Skeletal muscle satellite cell (primary cell): ENCODE data around the gene CD109.
A peak's percentile ranks its signal among the peaks of the same experiment; 100 is the strongest.

Experiments used
- H3K27me3 ChIP-seq: 2 replicates; pipeline ENCODE4 v1.7.0; 2013; ENCODE audit warnings: low read length; ENCODE audit not compliant: control insufficient read depth, insufficient read depth
- H3K36me3 ChIP-seq: 2 replicates; pipeline ENCODE4 v1.7.0; 2013; ENCODE audit warnings: mild to moderate bottlenecking, control low read depth, low read length; ENCODE audit not compliant: insufficient read depth
- H3K4me1 ChIP-seq: 2 replicates; pipeline ENCODE4 v1.7.0; 2013; ENCODE audit warnings: low read length; ENCODE audit not compliant: control insufficient read depth, insufficient read depth
- H3K4me2 ChIP-seq: 2 replicates; pipeline ENCODE4 v1.7.0; 2013; ENCODE audit warnings: mild to moderate bottlenecking, low read length
- H3K4me3 ChIP-seq: 2 replicates; pipeline ENCODE4 v1.7.0; 2013; ENCODE audit warnings: low read length
- H3K9ac ChIP-seq: 2 replicates; pipeline ENCODE4 v1.7.0; 2013; ENCODE audit warnings: mild to moderate bottlenecking, low read depth, low read length, moderate library complexity
- H3K9me3 ChIP-seq: replicated peaks from 2 replicates; pipeline ENCODE4 v1.7.0; 2013; ENCODE audit warnings: mild to moderate bottlenecking, control low read depth, low read length

CD109 gene

GRCh38 chr6:73694711-73695411 lies 1.1 kb upstream of the CD109 start:
- peak overlapping the region; percentile 74 for H3K4me3 ChIP-seq
- H3K9me3 ChIP-seq: no peaks in the 10 kb centered on the region
- H3K4me2 ChIP-seq: peak overlapping the region; percentile 91
- peak overlapping the region; percentile 93 for H3K9ac ChIP-seq
- no peaks in the 10 kb centered on the region for H3K27me3 ChIP-seq
- peaks cover 41% of the 10 kb centered on the region for H3K4me1 ChIP-seq
- H3K36me3 ChIP-seq: no peaks in the 10 kb centered on the region

- no peaks in the 10 kb centered on the region for H3K36me3 ChIP-seq
- H3K4me2 ChIP-seq: peak overlapping the region; percentile 91
- H3K9ac ChIP-seq: peak overlapping the region; percentile 93
- peak overlapping the region; percentile 74 for H3K4me3 ChIP-seq
- H3K9me3 ChIP-seq: no peaks in the 10 kb centered on the region
- no peaks in the 10 kb centered on the region for H3K27me3 ChIP-seq
- peaks cover 33% of the 10 kb centered on the region for H3K4me1 ChIP-seq
These were observed 1.1 kb downstream of the CD109 start for GRCh38 chr6:73696966-73697655.

- Histone ChIP-seq H3K4me1 (peaks cover 46% of the 10 kb centered on the region), H3K27me3 (no peaks in the 10 kb centered on the region), H3K4me3 (no peak overlapping the region), H3K9me3 (no peaks in the 10 kb centered on the region), H3K9ac (no peak overlapping the region), H3K36me3 (no peaks in the 10 kb centered on the region), H3K4me2 (no peak overlapping the region)
These were observed 3.9 kb downstream of the CD109 start for GRCh38 chr6:73699676-73700459.

GRCh38 chr6:73702444-73702843 lies 6.4 kb downstream of the CD109 start:
- Histone ChIP-seq H3K4me3 (no peak overlapping the region), H3K9me3 (no peaks in the 10 kb centered on the region), H3K4me1 (peaks cover 33% of the 10 kb centered on the region), H3K4me2 (no peak overlapping the region), H3K27me3 (no peaks in the 10 kb centered on the region), H3K9ac (no peak overlapping the region), H3K36me3 (no peaks in the 10 kb centered on the region)

- no peaks in the 10 kb centered on the region for H3K27me3 ChIP-seq
- peaks cover 27% of the 10 kb centered on the region for H3K4me1 ChIP-seq
- H3K36me3 ChIP-seq: no peaks in the 10 kb centered on the region
- H3K4me2 ChIP-seq: peak overlapping the region; percentile 47
- H3K9me3 ChIP-seq: no peaks in the 10 kb centered on the region
- H3K9ac ChIP-seq: peak overlapping the region; percentile 40
- no peak overlapping the region for H3K4me3 ChIP-seq
These were observed 7.5 kb downstream of the CD109 start for GRCh38 chr6:73703466-73703865.

GRCh38 chr6:73704260-73704659 lies 8.3 kb downstream of the CD109 start:
- Histone ChIP-seq H3K36me3 (no peaks in the 10 kb centered on the region), H3K9ac (peak overlapping the region; percentile 59), H3K27me3 (no peaks in the 10 kb centered on the region), H3K4me3 (peak overlapping the region; percentile 2), H3K9me3 (no peaks in the 10 kb centered on the region), H3K4me1 (peaks cover 27% of the 10 kb centered on the region), H3K4me2 (peak overlapping the region; percentile 47)

GRCh38 chr6:73704798-73705197 lies 8.8 kb downstream of the CD109 start:
- peaks cover 27% of the 10 kb centered on the region for H3K4me1 ChIP-seq
- no peaks in the 10 kb centered on the region for H3K27me3 ChIP-seq
- no peaks in the 10 kb centered on the region for H3K36me3 ChIP-seq
- peak overlapping the region; percentile 41 for H3K4me2 ChIP-seq
- peak overlapping the region; percentile 59 for H3K9ac ChIP-seq
- H3K4me3 ChIP-seq: peak overlapping the region; percentile 2
- H3K9me3 ChIP-seq: no peaks in the 10 kb centered on the region

GRCh38 chr6:73706971-73707370 lies 11.0 kb downstream of the CD109 start:
- Histone ChIP-seq H3K27me3 (no peaks in the 10 kb centered on the region), H3K4me2 (no peak overlapping the region), H3K36me3 (no peaks in the 10 kb centered on the region)

GRCh38 chr6:73710470-73710869 lies 14.5 kb downstream of the CD109 start:
- Histone ChIP-seq H3K27me3 (no peaks in the 10 kb centered on the region), H3K9me3 (no peaks in the 10 kb centered on the region), H3K4me2 (peak overlapping the region; percentile 26), H3K4me1 (peaks cover 21% of the 10 kb centered on the region), H3K4me3 (no peak overlapping the region), H3K9ac (no peak overlapping the region), H3K36me3 (no peaks in the 10 kb centered on the region)

More at GRCh38 chr6:73706971-73707370, 11.0 kb downstream of the CD109 start:
- Histone ChIP-seq H3K4me1 (peaks cover 38% of the 10 kb centered on the region), H3K9me3 (no peaks in the 10 kb centered on the region), H3K9ac (no peak overlapping the region), H3K4me3 (no peak overlapping the region)

GRCh38 chr6:73710948-73711347 lies 14.9 kb downstream of the CD109 start:
- peaks cover 20% of the 10 kb centered on the region for H3K4me1 ChIP-seq
- H3K27me3 ChIP-seq: no peaks in the 10 kb centered on the region
- no peaks in the 10 kb centered on the region for H3K9me3 ChIP-seq
- H3K4me3 ChIP-seq: no peak overlapping the region
- H3K4me2 ChIP-seq: no peak overlapping the region
- no peaks in the 10 kb centered on the region for H3K36me3 ChIP-seq
- no peak overlapping the region for H3K9ac ChIP-seq

GRCh38 chr6:73712535-73713173 lies 16.7 kb downstream of the CD109 start:
- Histone ChIP-seq H3K4me3 (no peak overlapping the region), H3K36me3 (no peaks in the 10 kb centered on the region)

More at GRCh38 chr6:73712535-73713173, 16.7 kb downstream of the CD109 start:
- Histone ChIP-seq H3K9ac (no peak overlapping the region), H3K9me3 (no peaks in the 10 kb centered on the region), H3K27me3 (no peaks in the 10 kb centered on the region), H3K4me1 (peaks cover 20% of the 10 kb centered on the region), H3K4me2 (no peak overlapping the region)
